CD1c-positive myeloid dendritic cell (primary cell): ENCODE data around the gene SENP6.
"Not testable (repeated sequence)": the region's sequence is repeated elsewhere in the genome, so short reads cannot be mapped to it uniquely, and the experiment has no call there.

ENCODE experiments used
- DNase-seq: peaks from one replicate; pipeline ENCODE4 v3.0.0-alpha.2; 2016; ENCODE audit errors: extremely low spot score

SENP6 gene

GRCh38 chr6:75666592-75666991 is 64.9 kb downstream of the SENP6 start:
- no peak for DNase-seq

- DNase-seq = no peak
Measured at GRCh38 chr6:75673884-75674283, 72.2 kb downstream of the SENP6 start.

GRCh38 chr6:75676377-75676776 is 74.7 kb downstream of the SENP6 start:
- no peak for DNase-seq

GRCh38 chr6:75682548-75682947 is 80.9 kb downstream of the SENP6 start:
- DNase-seq = not testable (repeated sequence)

- not testable (repeated sequence) for DNase-seq
Measured at GRCh38 chr6:75683005-75683404, 81.3 kb downstream of the SENP6 start.

GRCh38 chr6:75687535-75687934 is 85.9 kb downstream of the SENP6 start:
- not testable (repeated sequence) for DNase-seq

- DNase-seq = not testable (repeated sequence)
Measured at GRCh38 chr6:75687937-75688336, 86.3 kb downstream of the SENP6 start.

- DNase-seq = no peak
Measured at GRCh38 chr6:75689576-75689975, 87.9 kb downstream of the SENP6 start.

- DNase-seq = no peak
Measured at GRCh38 chr6:75691012-75691411, 89.3 kb downstream of the SENP6 start.

GRCh38 chr6:75693534-75693933 is 91.9 kb downstream of the SENP6 start:
- no peak for DNase-seq

GRCh38 chr6:75694406-75694805 is 92.7 kb downstream of the SENP6 start:
- no peak for DNase-seq

- not testable (repeated sequence) for DNase-seq
Measured at GRCh38 chr6:75708334-75708733, 106.7 kb downstream of the SENP6 start.

GRCh38 chr6:75711173-75711572 is 109.5 kb downstream of the SENP6 start:
- DNase-seq = no peak

- no peak for DNase-seq
Measured at GRCh38 chr6:75719133-75719532, 117.5 kb downstream of the SENP6 start.

- no peak for DNase-seq
Measured at GRCh38 chr6:75723382-75723781, 121.7 kb downstream of the SENP6 start.

GRCh38 chr6:75727206-75727605 is 125.5 kb downstream of the SENP6 start:
- no peak for DNase-seq

- DNase-seq = not testable (repeated sequence)
Measured at GRCh38 chr6:75731029-75731428, 129.3 kb downstream of the SENP6 start.

GRCh38 chr6:75735491-75736186 is 134.0 kb downstream of the SENP6 start:
- DNase-seq = peak; percentile 8

- DNase-seq = no peak
Measured at GRCh38 chr6:75743971-75744370, 142.3 kb downstream of the SENP6 start.

- no peak for DNase-seq
Measured at GRCh38 chr6:75745404-75745803, 143.7 kb downstream of the SENP6 start.

GRCh38 chr6:75746221-75746620 is 144.5 kb downstream of the SENP6 start:
- DNase-seq = no peak

- DNase-seq = no peak
Measured at GRCh38 chr6:75747152-75747992, 145.7 kb downstream of the SENP6 start.
